Stimulated activated CD8-positive, alpha-beta memory T cell treated with anti-CD3 and anti-CD28 coated beads, Interleukin-2, amount 100 ng/mL, for 48 hours (primary cell): ENCODE results near the gene SERINC2.
"Not testable (repeated sequence)": the region's sequence is repeated elsewhere in the genome, so short reads cannot be mapped to it uniquely, and the experiment has no call there.

Source experiments
- DNase-seq, 2 donors: peaks; one replicate each; pipeline ENCODE4 v3.0.0-alpha.2; 2020; ENCODE audit warnings: low read depth in 2 of 2

Gene SERINC2

DNA sequence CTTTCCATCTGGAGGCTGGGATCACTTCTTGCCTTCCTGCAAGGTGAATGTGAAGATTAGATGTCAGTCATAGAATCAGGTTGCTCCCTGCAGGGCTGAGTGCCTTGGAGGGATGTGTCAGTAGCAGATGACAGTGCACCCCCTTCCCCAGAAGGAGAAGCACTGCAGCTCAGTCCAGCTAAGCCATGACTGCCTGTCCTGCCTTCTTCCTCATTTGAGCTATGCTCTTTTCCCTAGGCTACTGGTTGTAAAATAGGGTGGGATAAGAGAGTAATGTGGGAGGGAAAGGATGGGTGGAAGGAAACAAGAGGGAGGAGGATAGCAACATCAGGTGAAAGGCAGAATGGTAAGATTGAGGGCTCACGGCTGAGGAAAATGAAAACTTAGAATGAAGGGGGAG, 29.0 kb upstream of the SERINC2 start:
- no peak for DNase-seq

DNA sequence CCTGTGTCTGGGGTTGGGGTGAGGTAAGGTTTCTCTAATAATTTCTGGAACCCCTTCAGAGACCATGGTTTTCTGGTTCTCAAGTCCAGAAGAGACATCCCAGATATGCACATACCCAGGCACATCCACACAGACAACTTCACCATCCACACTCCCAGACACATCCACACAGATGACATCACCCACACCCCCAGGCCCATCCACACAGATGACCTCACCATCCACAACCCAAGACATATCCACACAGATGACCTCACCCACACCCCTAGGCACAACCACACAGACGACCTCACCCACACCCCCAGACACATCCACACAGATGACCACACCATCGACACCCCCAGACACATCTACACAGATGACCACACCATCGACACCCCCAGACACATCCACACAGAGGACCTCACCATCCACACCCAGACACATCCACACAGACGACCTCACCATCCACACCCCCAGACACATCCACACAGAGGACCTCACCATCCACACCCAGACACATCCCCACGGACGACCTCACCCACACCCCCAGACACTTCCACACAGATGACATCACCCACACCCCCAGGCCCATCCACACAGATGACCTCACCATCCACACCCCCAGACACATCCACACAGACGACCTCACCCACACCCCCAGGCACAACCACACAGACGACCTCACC, 26.3 kb upstream of the SERINC2 start:
- DNase-seq, result not testable (repeated sequence)

DNA sequence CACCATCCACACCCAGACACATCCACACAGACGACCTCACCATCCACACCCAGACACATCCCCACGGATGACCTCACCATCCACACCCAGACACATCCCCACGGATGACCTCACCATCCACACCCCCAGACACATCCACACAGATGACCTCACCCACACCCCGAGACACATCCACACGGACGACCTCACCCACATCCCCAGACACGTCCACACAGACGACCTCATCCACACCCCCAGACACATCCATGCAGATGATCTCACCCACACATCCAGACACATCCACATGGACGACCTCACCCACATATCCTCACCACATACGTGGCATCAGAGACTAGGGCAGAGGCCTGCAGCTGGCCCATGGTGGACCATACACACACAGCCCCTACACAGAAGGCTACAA, 25.4 kb upstream of the SERINC2 start:
- no peak for DNase-seq

DNA sequence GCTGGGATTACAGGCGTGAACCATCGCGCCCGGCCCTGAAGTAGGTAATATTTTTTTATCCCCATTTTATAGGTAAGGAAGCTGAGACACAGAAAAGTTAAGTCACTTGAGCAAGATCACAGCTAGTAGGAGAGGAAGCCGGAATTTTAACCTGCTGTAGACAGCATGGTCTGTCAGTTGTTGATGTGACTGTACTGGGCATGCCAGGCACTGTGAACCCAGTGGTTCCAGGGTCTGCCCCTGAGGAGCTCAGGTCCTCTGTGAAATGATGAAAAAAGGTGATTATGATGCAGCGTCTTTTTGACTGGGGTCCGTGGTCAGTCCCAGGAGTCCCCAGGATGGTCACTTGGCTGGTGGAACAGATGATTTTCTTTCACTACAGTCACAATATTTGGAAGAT, 23.4 kb upstream of the SERINC2 start:
- no peak for DNase-seq

DNA sequence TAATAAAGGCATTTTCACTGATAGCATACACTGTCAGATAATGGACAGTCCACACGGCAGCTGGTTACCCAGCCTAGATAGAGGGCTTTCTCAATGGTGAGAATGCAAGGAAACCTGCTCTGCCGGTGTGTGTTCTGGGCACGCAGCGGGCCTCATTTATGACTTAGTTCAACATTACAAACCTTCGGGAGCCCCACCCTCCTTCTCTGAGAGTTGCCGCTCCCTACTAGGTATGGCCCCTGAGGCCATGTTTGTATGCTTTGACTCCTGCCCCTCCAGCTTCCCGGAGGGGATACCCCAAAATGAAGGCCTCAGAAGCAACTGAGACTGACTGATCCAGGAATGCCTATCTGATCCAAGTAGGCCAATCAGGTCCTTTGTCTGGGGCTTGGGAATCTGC, 22.9 kb upstream of the SERINC2 start:
- no peak for DNase-seq

DNA sequence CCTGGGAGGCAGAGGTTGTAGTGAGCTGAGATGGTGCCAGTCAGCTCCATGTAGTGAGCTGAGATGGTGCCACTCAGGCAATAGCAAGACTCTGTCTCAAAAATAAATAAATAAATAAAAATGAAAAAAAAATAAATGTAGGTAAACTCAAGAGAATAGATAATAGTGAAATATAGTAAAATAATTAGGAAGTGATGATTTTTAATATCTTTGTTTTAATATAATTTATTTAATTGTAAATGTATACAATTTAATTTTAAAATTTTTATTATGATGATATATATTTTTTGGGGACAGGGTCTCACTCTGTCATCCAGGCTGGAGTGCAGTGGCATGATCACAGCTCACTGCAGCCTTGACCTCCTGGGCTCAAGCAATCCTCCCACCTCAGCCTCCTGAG, 19.6 kb upstream of the SERINC2 start:
- no peak for DNase-seq

DNA sequence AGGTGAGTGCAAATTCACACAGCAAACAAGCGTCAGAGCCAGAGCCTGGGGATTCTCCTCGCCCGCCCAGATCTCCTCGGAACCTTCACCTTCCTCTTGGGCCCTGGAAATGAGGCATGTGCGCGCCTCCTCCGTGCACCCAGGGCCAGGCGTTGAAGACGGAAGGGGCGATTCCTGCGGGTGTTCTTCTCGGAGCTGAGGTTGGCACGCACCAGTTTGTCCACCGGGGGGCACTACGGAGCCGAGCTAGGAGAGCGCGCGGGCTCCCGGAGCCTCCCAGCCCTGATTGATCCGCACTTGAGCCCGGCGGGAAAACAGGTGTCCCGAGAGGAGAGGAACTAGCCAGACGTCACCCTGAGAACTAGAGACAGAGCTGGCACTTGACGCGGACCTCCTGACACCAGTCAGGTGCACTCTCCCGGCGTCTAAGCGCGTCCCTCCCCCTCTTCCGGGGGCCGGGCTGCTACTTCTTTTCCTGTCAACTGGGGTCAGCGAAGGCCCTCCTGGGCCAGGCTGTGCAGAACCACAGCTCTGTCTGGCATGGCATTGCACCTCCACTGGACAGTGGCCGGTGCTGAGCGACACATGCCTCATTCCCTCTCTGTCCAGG, 18.3 kb upstream of the SERINC2 start:
- DNase-seq, result peak; percentile 65 to 78

DNA sequence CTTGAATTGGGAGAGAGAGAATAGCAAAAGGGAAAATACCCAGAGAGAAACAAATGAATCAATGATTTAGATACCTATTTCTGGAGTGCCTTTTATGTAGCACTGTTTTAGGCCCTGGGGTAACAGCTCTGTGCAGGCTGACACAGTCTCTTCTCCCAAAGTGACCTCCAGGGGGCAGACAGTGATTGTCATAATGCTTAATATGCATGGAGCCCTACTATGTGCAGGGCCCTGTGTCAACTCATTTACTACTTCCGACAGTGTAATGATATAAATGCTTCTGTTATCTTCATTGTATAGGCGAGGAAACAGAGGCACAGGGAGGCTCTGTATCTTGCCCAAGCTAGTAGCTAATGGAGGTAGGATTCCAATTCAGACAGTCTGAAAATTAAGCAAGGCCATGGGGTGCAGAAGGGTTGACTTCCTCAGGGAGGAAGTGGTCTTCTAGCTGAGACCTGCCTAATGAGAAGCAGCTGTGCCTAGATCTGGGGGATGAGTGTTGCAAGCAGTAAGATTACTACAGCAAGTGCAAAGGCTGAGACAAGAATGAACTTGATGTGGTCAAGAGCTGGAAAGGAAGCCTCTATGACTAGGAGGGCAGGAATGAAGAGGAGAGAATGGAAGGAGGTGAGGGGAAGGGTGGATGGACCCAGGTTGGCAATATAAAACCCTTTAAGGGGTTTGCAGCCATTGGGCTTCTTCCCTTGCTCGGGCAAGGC, 16.2 kb upstream of the SERINC2 start:
- DNase-seq, result no peak

DNA sequence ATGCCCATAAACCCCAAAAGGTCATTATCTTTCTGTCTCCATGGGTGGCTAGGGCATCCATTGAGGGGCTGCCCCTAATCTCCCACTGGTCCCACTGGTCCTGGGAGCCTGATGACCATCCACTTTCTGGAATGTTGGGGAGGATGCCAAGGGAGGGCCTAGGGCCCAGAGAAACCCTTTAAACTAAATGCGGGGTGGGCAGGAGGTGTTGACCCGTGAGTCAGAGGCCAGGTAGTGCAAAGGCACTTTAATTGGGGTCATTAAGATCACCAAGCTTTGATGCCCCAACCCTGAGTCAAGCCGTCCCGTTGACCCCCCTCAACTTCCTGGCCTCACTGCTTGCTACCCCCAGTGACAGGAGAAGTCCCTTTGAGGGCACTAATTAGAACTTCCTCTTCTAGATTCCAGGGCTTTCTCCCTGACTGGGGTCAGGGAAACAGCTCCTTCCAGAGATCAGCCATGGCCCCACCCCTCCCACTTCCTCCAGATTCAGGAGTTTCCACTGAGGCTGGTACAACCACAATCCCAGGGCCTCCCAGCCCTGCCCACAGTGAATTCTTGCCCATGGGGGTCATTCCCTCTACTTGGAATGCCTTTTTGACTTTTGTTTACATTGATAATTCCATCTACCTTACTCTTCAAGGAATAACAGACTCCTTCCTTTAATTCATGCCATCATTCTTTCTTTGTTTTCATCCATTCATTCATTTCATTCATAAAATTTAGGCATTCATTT, 15.5 kb upstream of the SERINC2 start:
- DNase-seq, result no peak

DNA sequence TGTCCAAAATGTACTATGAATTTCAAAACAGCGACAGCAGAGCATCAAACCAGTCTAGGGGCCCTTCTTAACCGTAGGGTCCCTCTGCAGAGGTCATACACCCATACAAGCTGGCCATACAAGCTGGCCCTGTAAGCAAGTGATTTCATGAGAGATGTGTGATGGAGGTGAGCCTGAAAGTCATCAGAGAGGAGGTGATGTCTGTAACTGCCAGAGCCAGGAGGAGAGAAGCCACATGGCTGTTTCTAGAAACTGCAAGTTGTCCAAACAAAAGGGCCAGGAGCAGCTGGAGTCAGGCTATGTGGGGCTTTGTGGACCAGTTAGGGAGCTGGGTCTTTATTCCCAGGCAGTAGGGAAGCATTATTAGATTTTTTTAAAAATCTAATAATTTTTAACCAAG, 14.8 kb upstream of the SERINC2 start:
- no peak for DNase-seq

DNA sequence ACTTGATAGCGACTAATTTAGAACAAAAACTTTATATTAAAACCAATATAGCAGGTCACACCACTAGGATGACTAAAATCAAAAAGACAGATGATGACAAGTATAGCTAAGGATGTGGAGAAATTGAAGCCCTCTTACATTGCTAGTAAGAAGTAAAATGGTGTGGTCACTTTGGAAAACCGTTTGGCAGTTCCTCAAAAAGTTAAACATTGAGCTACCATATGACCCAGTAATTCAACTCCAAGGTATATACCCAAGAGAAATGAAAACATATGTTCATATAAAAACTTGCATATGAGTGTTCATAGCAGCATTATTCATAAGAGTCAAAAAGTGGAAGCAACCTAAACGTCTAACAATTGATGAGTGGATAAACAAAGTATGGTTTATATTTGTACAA, 13.0 kb upstream of the SERINC2 start:
- DNase-seq, result no peak

DNA sequence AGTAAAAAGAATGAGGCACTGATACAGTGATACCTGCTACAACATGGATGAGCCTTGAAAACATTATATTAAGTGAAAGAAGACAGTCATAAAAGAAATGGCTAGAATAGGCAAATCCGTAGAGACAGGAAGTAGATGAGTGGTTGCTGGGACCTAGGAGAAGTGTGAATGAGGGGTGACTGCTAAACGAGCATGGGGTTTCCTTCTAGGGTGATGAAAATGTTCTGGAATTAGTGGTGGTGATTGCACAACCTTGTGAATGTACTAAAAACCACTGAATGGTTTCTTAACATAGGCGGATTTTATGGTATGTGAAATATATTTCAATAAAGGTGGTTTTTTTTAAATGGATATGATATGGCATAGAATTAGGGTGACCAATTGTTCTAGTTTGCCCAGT, 12.6 kb upstream of the SERINC2 start:
- no peak for DNase-seq

DNA sequence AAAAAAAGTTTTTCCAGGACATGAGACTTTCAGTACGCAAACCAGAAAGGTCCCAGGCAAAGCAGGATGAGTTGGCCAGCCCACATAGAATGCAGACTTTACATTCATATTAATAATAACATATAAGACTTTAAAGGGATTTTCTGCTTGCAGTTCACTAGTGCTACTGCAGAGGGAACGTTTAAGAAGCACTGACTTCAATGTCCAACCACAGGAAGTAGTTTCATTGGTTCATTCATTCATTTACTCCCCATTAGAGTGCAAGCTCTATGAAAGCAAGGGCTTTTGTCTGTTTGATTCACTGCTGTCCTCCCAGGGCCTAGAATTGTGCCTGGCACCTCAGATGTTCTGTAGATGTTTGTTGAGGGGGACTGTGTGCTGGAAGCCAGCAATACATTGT, 11.8 kb upstream of the SERINC2 start:
- DNase-seq, result no peak

DNA sequence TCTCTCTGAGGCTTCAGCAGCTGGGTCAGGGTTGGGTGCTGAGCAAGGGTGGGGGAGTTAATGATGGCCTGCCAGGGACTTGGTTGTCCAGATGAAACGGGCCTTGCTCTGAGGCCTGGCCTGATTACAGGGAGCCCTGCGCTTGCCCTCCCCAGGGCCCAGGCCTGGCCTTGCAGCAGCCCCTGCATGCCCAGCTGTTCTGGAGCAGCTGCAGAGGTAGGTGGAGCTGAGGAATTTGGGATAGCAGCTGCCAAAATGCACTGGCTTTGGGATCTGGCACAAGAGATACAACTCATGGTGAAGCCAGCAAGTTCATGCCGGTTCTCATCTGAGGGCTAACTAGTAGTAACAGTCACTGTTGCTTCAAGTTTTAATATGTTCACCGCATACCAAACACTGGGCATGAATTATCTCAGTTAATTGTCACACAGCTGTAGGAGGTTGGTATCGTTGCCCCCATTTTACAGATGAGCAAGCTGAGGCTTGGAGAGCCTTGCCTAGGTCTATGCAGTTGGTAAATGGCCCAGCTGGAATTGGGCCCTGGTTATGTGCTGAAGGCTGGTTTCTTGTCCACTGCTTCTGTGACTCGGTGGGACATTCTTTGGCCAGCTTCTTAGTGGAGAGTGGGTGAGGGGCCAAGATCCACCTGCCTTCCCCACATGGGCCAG, 7.3 kb upstream of the SERINC2 start:
- no peak for DNase-seq

DNA sequence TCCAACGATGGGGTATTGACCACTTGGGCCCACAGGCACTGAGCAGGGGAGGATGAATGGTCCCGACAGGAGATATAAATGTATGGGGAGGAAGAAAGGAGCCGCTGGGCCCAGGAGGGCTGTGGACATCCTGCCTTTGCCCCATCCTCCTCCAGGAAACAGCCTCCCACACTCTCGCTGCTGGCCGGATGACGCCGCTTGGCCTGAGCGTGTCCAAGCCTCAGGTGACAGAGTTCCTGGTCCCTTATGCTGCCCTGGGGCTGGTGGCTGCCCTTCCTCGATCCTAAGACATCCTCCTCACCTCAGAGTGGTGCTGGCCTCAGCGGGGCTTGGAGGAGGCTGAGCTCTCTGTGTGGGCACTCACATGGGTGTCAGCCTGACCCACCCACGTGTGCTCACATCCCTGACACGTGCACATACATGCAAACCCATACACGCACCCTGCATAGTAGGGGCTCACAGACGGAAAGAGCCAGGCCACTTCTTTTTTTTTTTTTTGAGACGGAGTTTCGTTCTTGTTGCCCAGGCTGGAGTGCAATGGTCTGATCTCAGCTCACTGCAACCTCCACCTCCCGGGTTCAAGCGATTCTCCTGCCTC, 5.9 kb upstream of the SERINC2 start:
- no peak for DNase-seq

DNA sequence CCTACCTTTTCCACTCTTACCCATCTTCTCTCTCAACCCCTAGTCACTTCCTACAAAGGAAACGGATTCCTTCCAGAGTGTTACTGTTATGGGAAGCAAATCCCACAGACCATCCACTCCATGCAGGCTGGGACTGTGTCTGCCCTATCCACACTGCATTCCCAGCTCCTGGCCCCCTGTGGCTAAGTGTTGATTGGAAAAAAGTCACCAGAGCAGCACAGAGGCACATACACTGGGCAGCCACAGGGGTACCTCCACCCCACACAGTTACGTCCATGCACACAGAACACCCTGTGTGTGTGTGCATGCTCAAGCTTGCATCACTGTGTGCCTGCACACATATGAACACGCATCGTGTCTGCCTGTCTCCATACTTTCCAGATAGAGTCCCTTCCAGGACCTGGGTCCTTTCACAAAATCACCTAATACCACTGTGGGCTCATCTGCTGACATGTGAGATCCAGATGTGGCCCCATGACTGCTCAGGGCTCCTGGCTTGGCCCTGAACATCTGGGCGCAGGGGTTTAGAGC, 4.2 kb upstream of the SERINC2 start:
- no peak for DNase-seq

DNA sequence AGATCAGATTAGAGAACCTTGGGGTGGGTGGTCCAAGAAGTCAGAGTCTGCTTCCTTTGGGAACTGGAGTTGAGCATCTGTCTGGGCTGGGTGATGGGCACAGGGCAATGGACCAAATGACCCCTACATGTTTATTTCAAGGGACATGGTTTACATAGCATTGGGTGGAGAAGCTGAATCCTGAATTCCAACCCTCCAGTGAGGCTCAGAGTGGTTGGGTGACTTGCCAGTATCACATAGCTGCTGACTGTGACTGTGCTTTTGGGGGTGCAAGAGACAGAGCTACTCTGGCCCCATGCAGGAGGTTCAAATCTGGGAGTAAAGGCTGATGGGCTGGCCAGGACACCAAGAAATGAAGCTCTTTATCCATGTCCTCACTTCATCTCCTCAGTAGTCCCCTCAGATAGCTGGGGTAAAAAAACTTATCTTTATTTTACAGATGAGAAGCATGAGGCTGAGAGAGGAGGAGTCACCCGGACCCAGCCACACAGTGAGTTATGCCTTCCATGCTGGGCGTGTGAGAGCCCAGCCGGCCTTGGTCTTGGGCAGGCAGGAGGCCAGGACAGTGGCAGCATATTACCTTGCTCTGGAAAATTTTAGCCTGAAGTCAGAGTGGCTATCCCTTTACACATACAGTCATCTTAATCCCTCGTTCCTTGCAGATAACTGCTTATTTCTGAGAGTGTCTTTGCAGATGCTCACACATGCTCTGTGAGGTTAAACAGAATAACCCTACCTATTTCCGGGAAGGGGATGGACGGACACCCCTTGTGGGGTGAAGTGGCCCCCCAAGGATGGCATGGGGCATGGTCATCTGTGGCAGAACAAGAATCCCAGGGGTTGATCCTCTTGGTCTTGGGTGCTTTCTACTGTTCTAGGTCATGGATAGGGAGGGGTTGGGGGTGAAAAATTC, 2.8 kb upstream of the SERINC2 start:
- DNase-seq, result no peak

DNA sequence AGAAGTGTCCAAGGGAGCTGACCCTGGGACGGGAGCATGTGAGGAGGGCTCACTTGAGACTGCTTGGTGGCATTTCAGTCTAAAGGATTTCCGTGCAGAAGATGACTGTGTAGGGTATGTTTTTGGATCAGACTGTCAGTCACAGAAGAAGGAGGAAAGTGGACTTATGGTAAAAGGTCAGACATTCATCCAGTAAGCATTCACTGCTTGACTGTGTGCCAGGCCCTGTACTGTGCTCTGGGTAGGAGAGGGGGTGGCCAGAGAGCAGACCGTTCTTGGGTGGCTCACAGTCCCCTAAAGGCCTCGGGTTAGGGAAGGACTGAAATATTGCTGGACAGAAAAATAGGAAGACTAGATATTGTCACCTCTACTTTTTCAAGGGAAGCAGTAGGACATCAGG, 2.1 kb upstream of the SERINC2 start:
- no peak for DNase-seq

DNA sequence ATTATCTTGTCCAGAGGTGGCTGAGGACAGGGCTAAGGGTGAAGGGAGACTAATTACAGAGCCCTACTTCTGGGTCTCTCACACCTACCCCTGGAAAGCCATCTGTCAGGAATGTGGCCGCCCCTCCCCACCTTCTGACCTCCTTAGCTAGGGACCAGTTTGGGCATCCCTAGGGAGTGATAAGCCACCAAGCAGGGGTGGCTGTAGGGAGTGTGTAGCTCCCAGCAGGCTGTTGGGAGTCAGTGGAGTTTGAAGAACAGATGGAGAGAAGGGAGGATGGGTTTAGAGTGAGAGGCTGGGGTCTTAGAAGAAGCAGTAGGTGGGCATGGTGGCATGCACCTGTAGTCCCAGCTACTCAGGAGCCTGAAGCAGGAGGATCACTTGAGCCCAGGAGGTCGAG, 808 bp upstream of the SERINC2 start:
- no peak for DNase-seq

DNA sequence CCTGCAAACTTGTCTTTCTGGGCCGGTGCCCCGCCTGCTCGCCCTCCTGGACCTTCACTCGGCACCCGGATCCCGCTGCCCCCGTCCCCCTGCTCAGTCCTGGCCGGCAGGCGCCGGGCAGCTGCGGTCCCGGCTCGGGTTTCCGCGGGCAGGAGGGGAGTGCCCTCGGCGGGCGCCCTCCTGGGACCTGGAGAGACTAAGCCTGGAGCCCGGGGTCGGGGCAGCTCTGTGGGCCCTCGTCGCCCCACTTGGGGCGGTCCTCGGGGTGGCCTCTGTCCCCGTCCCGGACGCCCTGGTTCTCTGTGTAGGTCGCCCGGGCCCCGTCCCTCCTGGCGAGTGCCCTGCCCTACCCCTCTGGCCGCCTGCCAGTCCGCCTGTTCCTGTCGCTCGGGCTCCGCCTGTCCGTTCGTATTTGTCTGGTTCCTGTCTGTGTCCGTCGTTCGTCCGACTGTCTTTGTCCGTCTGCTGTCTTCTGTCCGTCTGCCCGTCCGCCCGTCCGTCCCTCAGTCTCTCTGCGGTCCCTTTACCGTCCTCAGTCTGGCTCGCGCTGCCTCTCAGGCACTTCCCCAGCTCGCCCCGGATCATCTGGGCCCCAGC, 490 bp downstream of the SERINC2 start:
- no peak for DNase-seq
